GM19099 (cell line): ENCODE measurements around the gene MMP17.

Experiments used
- POLR2A ChIP-seq: IDR thresholded peaks from 3 replicates; pipeline ENCODE4 v1.6.1; 2011; ENCODE audit warnings: low read depth; ENCODE audit not compliant: insufficient read length; ENCODE audit errors: extremely low read depth

Gene MMP17

GRCh38 chr12:131883521-131883900 is 55.3 kb downstream of the MMP17 start:
- TF ChIP-seq POLR2A, result no peak

- no peak for TF ChIP-seq POLR2A
These were observed 57.4 kb downstream of the MMP17 start for GRCh38 chr12:131885543-131886057.

GRCh38 chr12:131892711-131893604 is 64.8 kb downstream of the MMP17 start:
- TF ChIP-seq POLR2A, result no peak

GRCh38 chr12:131893605-131894312 is 65.6 kb downstream of the MMP17 start:
- TF ChIP-seq POLR2A, result no peak

GRCh38 chr12:131894313-131894860 is 66.2 kb downstream of the MMP17 start, which contains the start of gene ULK1:
Gene ULK1 (plus strand): TSS chr12:131894622. CDS start chr12:131895002, 380 bp downstream.
- TF ChIP-seq POLR2A, result peak; percentile 82

- no peak for TF ChIP-seq POLR2A
These were observed 66.9 kb downstream of the MMP17 start for GRCh38 chr12:131894981-131895639.

- no peak for TF ChIP-seq POLR2A
These were observed 67.5 kb downstream of the MMP17 start for GRCh38 chr12:131895640-131896079.

- peak; percentile 26 for TF ChIP-seq POLR2A
These were observed 68.1 kb downstream of the MMP17 start for GRCh38 chr12:131896080-131896810.

- no peak for TF ChIP-seq POLR2A
These were observed 68.6 kb downstream of the MMP17 start for GRCh38 chr12:131896811-131897270.

GRCh38 chr12:131897276-131897675 is 69.1 kb downstream of the MMP17 start:
- TF ChIP-seq POLR2A, result no peak

- no peak for TF ChIP-seq POLR2A
These were observed 69.7 kb downstream of the MMP17 start for GRCh38 chr12:131897875-131898274.

GRCh38 chr12:131900397-131900796 is 72.2 kb downstream of the MMP17 start:
- TF ChIP-seq POLR2A, result no peak
